Ovary (tissue), 9 donors: Measurements from ENCODE around the gene SLC25A42. TPM values are rescaled to one million over a fixed set of nuclear protein-coding genes. Genes with fewer than 3 reads are reported as not detected.

Experiments used
- DNase-seq, 5 donors: peaks; one replicate each; pipeline ENCODE4 v3.0.0-alpha.2; 2019 to 2020
- H3K27ac ChIP-seq, 2 donors: fragments of 200-600 bp; one replicate each; pipeline versions ENCODE4 v1.5.1 to v1.8.0; 2019 to 2022
- H3K27me3 ChIP-seq: fragments of 200-600 bp; one replicate; pipeline ENCODE4 v1.8.0; 2022
- H3K36me3 ChIP-seq: fragments of 200-600 bp; sonication (generic); one replicate; pipeline ENCODE4 v1.5.1; 2019
- H3K4me1 ChIP-seq: one replicate; pipeline ENCODE4 v1.8.1; 2013; ENCODE audit warnings: mild to moderate bottlenecking, moderate library complexity; ENCODE audit not compliant: insufficient read depth
- H3K4me3 ChIP-seq: fragments of 200-600 bp; sonication (generic); one replicate; pipeline ENCODE4 v1.5.1; 2017
- H3K9me3 ChIP-seq, 2 donors: fragments of 200-600 bp in 1 of 2; sonication (generic) in 1 of 2; one replicate each; pipeline versions ENCODE4 v1.5.1 to v1.8.1; 2013 to 2019; ENCODE audit warnings: mild to moderate bottlenecking in 1 of 2, moderate library complexity in 1 of 2
- EP300 ChIP-seq: sonication (generic); formaldehyde crosslinking; IDR thresholded peaks from one replicate; pipeline ENCODE4 v1.6.1; 2017; ENCODE audit warnings: antibody characterized with exemption
- POLR2A ChIP-seq: fragments of 450-650 bp; IDR thresholded peaks from one replicate; pipeline ENCODE4 v1.6.1; 2017; ENCODE audit warnings: antibody characterized with exemption, mild to moderate bottlenecking, moderate library complexity
- WGBS, 3 donors: extraction: QIAGEN DNeasy Blood & Tissue Kit in 1 of 3; methylation state at CpG; one replicate each; pipeline versions ENCODE4 v1.1.5 to v1.1.7; 2013 to 2017; 5-methylcytosine and 5-hydroxymethylcytosine counted together
- intact Hi-C, 4 donors: fragments of 100-400 bp; cut with DNase I; formaldehyde crosslinking; loops; one replicate each; pipeline versions ENCODE4 v1.11.0 to v1.15.1; 2022 to 2023
- polyA plus RNA-seq, 2 donors: library from polyadenylated mRNA; stranded (reverse); fragments of 200-250 nt in 1 of 2; fragments of 350-450 nt in 1 of 2; fragmentation: Illumina TruSeq in 1 of 2; extraction: RNeasy Lipid Tissue Mini Kit (QIAGEN cat#74804) in 1 of 2; gene quantifications; one replicate each; pipeline ENCODE4 v1.2.3, GENCODE V29; 2013 to 2014
- total RNA-seq, 7 donors: library from RNA; depleted of rRNA in 2 of 7; stranded (reverse); fragments of >200 nt in 2 of 7; fragmentation: NEBNext Ultra II Directional in 3 of 7; extraction: Animal tissue kit (Norgen Biotek cat#: 25700) in 3 of 7; gene quantifications; one replicate each; pipeline versions ENCODE4 v1.1.0 to v1.2.4, GENCODE V29; 2016 to 2023
- TF ChIP-seq, protein P1 (sequence below), 3 donors: fragments of 450-650 bp in 2 of 3; fragments of 200-600 bp in 1 of 3; IDR thresholded peaks; one replicate each; pipeline versions ENCODE4 v1.5.1 to v1.8.0; 2016 to 2022; ENCODE audit warnings: antibody characterized with exemption in 3 of 3, mild to moderate bottlenecking in 1 of 3
- donor health status: DM: no; HTN: no; CAD: no; lungs with moderate emphysema.
- donor health status: DM: no; HTN: no; CAD: no.
- donor health status: Bipolar disorder and iron deficiency.
- donor health status: DM: yes; HTN: yes; CAD: no.
- donor health status: DM: no; HTN: no; CAD: no.
- donor health status: DM: yes; HTN: yes; CAD: no.

Gene SLC25A42
- total and polyA plus RNA-seq, 9 donors = 6.5 to 34.3 (median 21.1) TPM

- TF ChIP-seq EP300 (no peak), POLR2A (no peak)
- TF ChIP-seq, protein P1, sequence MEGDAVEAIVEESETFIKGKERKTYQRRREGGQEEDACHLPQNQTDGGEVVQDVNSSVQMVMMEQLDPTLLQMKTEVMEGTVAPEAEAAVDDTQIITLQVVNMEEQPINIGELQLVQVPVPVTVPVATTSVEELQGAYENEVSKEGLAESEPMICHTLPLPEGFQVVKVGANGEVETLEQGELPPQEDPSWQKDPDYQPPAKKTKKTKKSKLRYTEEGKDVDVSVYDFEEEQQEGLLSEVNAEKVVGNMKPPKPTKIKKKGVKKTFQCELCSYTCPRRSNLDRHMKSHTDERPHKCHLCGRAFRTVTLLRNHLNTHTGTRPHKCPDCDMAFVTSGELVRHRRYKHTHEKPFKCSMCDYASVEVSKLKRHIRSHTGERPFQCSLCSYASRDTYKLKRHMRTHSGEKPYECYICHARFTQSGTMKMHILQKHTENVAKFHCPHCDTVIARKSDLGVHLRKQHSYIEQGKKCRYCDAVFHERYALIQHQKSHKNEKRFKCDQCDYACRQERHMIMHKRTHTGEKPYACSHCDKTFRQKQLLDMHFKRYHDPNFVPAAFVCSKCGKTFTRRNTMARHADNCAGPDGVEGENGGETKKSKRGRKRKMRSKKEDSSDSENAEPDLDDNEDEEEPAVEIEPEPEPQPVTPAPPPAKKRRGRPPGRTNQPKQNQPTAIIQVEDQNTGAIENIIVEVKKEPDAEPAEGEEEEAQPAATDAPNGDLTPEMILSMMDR (IDR thresholded peaks at IDR 0.05) = no peak
- Histone ChIP-seq H3K27ac (no peak overlapping the region), H3K9me3 (no peaks in the 10 kb centered on the region), H3K4me1 (no peaks in the 10 kb centered on the region), H3K36me3 (no peaks in the 10 kb centered on the region), H3K4me3 (no peak overlapping the region), H3K27me3 (no peaks in the 10 kb centered on the region)
- no peak for DNase-seq
- 89 to 94% (median 93%) methylated on average over 15 of the region's 15 CpGs for whole genome bisulfite sequencing, 3 donors
- intact Hi-C loops = loop anchor here in 3 of 4 donors (2.0 to 10.0 kb wide), 3 partner anchors 84 to 120 kb away; partner anchors contain the start of genes MEF2B (in 1 of the 3) and TMEM161A (in 1 of the 3)
Observed at GRCh38 chr19:19054315-19054938, 9.4 kb upstream of the SLC25A42 start.

DNA sequence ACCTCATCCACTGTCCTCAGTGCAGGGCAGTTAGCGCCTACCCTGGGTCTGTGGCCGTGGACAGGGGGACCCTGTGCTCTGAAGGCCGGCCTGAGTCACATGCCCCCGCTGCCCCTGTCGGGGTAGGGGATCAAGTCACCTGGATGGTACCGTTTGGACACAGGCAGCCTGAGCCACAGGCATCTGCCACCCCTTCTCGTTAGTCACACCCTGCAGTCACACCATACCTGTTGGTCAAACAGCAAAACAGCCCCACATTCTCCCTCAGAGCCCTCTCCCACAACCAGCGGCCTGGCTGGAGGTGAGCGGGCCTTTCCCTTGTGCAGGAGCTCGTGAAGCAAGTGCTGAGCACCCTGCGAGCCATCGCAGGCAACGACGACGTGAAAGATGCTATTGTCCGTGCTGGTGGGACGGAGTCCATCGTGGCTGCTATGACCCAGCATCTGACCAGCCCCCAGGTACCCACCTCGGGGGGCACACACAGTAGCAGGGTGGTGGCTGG, 8.8 kb upstream of the SLC25A42 start:
- TF ChIP-seq POLR2A (no peak), EP300 (no peak)
- TF ChIP-seq, protein P1 (IDR thresholded peaks at IDR 0.05) = no peak
- no peak overlapping the region for H3K4me3 ChIP-seq
- H3K27me3 ChIP-seq = no peaks in the 10 kb centered on the region
- H3K27ac ChIP-seq = no peak overlapping the region
- intact Hi-C loops = loop anchor here in 3 of 4 donors (2.0 to 10.0 kb wide), 4 partner anchors 84 to 120 kb away; partner anchors contain the start of genes MEF2B (in 1 of the 3) and TMEM161A (in 1 of the 3)
- DNase-seq = no peak
- WGBS, 3 donors = 92 to 98% (median 94%) methylated on average over 19 of the region's 19 CpGs
- H3K4me1 ChIP-seq = no peaks in the 10 kb centered on the region
- no peaks in the 10 kb centered on the region for H3K9me3 ChIP-seq
- H3K36me3 ChIP-seq = no peaks in the 10 kb centered on the region

GRCh38 chr19:19055701-19056100, 8.1 kb upstream of the SLC25A42 start:
- intact Hi-C loops = loop anchor here in 3 of 4 donors (2.0 to 10.0 kb wide), 4 partner anchors 83 to 119 kb away; partner anchors contain the start of genes MEF2B (in 1 of the 3) and TMEM161A (in 1 of the 3)
- H3K4me3 ChIP-seq = no peak overlapping the region
- no peak overlapping the region for H3K27ac ChIP-seq
- TF ChIP-seq, protein P1 (IDR thresholded peaks at IDR 0.05) = no peak
- TF ChIP-seq EP300 (no peak), POLR2A (no peak)
- H3K4me1 ChIP-seq = no peaks in the 10 kb centered on the region
- no peaks in the 10 kb centered on the region for H3K36me3 ChIP-seq
- no peaks in the 10 kb centered on the region for H3K9me3 ChIP-seq
- no peaks in the 10 kb centered on the region for H3K27me3 ChIP-seq
- 90 to 93% (median 93%) methylated on average over 11 to 13 of the region's 13 CpGs for WGBS, 3 donors
- DNase-seq = no peak

DNA sequence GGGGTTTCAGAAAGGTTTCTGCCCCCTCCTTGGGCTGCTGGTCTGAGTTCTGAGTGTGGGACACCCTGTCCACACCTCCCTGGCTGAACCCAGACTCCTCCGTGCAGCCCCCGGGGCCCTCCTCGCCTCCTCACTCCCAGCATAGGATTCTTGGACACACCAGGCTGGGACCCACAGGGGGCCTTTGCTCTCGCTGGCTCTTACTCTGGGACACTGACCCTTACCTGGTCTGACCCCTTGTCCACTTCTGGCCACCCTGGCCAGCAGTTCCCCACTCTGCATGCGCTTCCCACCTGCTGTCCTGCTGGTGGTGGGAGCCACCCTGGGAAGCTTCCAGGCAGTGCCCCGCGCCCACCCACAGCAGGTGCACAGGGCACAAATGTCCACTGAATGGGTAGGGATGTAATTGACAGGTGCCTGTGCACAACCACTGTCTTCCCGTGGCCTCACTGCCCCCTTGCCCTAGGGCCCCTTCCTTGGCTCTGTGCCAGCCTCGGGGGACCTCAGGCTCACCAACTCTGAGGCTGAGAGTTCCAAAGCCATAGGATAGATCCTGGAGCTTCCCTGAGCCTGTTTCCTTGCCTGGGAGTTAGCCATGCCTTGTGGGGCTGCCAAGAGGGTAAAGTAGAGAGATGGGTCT, 7.0 kb upstream of the SLC25A42 start:
- H3K4me3 ChIP-seq = no peak overlapping the region
- H3K27ac ChIP-seq = no peak overlapping the region
- H3K27me3 ChIP-seq = no peaks in the 10 kb centered on the region
- 72 to 76% (median 73%) methylated on average over 9 of the region's 9 CpGs for WGBS, 3 donors
- H3K9me3 ChIP-seq = no peaks in the 10 kb centered on the region
- TF ChIP-seq, protein P1 (IDR thresholded peaks at IDR 0.05) = no peak
- TF ChIP-seq EP300 (no peak), POLR2A (no peak)
- no peaks in the 10 kb centered on the region for H3K36me3 ChIP-seq
- no peaks in the 10 kb centered on the region for H3K4me1 ChIP-seq
- intact Hi-C loops = loop anchor here in 2 of 4 donors (5.0 to 10.0 kb wide), 3 partner anchors 86 to 118 kb away; partner anchors contain the start of gene MEF2B (in 1 of the 2)
- no peak for DNase-seq
